RKO (cell line): Measurements from ENCODE around the gene GCNT2.
"Not testable (repeated sequence)": the region's sequence is repeated elsewhere in the genome, so short reads cannot be mapped to it uniquely, and the experiment has no call there.

ENCODE experiments used
- DNase-seq: peaks from one replicate; pipeline ENCODE4 v3.0.0-alpha.2; 2016; ENCODE audit warnings: low spot score

Gene GCNT2

DNA sequence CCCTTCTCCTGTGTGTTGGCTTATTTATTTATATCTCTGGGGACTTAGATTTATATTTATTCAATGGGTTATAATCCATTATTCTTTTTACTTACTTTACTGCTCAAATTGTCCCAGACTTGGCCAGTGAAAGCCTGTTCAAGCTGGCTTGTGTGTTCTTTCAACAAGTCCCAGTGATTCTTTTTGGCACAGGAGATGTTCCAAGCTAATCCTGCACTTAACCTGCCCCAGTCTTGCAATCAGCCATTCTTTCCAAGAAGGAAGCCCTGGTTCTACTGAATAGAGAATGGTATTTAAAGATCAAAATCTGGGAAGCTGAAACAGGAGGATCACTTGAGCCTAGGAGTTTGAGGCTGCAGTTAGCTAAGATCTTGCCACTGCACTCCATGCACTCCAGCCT is 26.7 kb downstream of the GCNT2 start:
- no peak for DNase-seq

DNA sequence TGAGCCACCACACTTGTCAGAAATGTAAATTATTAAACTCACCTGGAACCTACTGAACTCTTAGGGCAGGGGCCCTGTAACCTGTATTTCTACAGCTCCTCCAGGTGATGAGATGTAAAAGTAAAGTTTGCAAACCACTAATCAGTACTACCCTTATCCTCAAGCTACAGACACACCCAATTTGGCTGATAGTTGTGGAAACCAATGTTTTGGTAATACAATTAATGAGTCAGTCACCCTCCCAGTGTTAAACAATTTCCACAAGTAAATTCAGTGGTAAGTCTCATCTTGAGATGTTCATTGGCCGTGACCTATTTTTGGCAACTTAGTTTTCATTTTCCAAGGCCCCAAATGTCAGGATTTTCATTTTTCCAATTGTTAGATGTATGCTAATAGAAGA is 29.6 kb downstream of the GCNT2 start:
- no peak for DNase-seq

DNA sequence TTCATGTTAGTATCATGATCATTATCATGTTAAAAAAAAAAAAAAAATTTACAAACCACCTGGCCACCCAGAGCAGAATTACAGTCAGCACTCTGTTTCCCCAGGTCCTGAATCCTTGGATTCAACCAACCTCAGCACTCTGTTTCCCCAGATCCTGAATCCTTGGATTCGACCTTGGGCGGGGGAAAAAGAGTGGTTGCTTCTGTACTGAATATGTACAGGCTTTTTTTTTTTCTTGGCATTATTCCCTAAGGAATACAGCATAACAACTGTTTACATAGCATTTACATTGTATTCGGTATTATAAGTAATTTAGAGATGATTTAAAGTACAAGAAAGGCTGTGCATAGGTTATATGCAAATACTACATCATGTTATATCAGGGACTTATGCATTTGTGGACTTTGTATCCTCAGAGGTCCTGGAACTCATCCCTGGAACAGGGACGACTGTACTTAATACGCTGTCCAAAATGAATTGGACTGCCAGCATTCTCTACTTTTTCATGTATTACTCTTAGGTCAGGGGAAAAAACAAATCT is 31.2 kb downstream of the GCNT2 start:
- no peak for DNase-seq

DNA sequence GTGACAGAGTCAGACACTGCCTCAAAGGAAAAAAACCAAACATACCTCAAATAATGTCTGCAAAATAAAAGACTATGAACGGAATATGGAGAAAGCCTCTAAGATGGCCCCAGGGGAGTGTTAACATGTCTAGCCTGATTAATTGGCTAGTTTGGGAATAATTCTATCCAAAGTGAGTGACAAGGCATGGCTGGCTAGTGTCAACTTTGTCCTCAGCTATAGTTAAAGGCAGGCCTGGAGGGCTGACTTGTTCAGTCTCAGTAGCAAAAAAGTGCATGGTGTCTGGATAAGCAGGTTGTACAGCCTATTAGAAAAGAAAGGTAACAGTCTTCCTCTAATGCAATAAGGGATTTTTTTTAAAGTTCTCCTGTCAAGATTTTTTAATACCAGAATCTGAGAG is 32.7 kb downstream of the GCNT2 start:
- no peak for DNase-seq

DNA sequence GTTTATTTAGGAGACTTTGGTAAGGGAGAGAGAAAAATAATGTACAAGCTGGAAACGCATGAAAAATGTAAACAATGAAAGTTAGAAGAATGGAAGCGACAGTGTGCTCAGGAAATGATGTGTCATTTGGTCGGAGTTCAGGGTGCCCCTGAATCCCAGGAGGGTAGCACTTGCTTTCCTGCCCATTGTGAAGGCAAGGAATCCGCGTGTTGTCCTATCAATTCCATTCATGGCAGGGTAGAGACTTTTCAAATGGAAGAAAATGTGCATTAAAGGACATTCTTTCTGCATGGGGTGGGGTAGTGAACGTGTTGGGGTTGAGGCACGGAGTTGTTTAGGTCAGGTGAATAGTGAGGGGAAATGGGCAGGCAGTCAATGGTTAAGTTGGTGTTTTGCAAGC is 33.7 kb downstream of the GCNT2 start:
- DNase-seq: no peak

DNA sequence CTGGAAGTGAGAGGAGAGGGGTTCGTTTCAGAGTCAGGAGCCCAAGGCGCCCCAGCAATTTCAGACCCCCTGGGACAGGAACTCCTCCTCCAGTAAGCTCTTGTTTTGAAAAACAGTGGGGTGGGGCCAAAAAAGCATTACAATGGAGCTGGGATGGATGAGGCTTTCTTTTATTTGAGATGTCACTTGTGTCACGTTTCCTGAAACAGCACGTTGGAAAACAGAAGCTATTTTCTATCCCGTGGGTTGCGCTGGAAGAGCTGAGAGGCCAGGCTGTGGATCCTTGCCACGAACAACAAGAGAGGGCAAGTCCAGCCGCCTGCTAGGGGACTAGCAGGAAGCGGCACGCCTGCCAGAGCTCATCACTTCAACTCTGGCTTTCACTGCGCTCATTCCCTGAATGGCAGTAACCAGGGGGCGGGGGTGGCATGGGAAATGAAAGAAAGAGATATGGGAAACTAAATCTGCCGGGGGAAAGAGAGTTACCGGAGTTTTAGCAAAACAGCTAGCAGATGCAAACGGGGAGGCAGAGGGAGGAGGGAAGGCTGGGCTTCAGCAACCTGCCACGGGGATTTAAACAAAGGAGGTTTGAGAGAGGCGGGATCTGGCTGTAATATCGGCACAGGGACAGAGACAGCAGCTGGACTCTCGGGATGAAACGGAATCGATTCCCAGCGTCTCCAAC is 34.6 kb downstream of the GCNT2 start:
- no peak for DNase-seq

DNA sequence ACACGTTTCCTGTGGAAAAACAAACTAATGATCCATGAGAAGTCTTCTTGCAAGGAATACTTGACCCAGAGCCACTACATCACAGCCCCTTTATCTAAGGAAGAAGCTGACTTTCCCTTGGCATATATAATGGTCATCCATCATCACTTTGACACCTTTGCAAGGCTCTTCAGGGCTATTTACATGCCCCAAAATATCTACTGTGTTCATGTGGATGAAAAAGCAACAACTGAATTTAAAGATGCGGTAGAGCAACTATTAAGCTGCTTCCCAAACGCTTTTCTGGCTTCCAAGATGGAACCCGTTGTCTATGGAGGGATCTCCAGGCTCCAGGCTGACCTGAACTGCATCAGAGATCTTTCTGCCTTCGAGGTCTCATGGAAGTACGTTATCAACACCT is 35.4 kb downstream of the GCNT2 start:
- no peak for DNase-seq

DNA sequence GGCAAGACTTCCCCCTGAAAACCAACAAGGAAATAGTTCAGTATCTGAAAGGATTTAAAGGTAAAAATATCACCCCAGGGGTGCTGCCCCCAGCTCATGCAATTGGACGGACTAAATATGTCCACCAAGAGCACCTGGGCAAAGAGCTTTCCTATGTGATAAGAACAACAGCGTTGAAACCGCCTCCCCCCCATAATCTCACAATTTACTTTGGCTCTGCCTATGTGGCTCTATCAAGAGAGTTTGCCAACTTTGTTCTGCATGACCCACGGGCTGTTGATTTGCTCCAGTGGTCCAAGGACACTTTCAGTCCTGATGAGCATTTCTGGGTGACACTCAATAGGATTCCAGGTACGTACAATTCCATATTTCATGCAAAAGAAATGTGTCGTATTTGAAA is 35.8 kb downstream of the GCNT2 start:
- DNase-seq: no peak

DNA sequence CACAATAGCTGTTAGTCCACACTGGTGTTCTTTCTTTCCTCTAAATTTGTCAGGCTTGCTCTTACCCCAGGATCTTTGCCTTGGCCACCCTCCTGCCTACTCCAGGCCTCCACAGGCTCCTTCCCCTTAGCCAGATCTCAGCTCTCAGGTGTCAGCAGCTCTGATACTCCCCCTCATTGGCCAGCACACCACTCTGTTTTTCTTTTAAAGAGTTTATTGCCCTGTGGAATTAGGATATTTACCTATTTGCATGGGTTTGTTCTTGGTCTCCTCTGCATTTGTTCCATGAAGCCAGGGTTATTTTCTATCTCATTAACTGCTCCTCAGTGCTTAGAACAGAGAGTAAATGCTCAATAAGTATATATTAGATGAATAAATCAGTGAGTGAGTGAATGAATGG is 36.8 kb downstream of the GCNT2 start:
- no peak for DNase-seq

DNA sequence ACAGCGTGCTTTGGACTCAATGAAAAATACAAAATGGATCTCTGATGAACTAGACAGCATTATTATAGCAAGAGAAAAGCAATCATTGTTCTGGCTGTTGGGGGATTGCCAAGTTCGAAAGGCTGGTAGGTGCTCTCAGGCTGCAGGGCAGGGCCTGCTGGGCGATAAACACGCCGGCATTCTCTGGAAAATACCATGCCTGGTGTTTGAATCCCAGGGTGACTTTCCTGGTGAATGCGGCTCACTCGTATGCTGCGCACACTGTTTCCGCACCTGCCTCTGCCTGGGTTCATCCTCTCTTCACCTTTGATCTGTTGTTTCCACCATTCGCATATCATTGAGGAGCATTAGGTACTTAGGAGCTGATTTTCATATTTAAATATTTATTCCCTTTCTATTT is 37.4 kb downstream of the GCNT2 start:
- DNase-seq: no peak

DNA sequence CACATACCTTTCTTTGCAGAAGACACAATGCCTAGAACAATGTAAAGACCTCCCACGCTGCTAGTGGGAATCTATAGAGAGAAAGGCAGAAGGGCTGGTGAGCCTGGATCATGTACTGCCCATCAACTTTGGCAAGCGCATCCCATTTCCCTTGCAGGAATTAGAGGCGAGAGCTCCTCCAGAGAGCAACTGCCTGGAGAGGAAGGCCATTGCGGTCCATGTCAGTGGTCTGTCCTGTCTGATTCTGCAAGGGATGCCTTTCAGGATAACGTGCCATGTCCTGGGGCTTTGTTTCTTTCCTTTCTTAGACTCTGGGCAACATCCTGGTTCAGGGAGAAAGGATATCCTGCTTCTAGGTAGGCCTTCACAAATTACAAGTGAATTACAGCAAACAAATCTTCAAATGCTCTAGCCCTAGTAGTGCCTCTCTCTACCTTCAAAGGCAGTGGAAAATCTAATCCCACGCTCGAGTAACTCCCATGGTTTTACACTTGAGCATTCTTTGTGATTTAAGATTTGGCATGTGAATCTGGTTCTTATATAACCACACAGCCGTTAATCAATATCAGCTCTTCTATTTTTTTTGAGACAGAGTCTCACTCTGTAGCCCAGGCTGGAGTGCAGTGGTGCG is 38.5 kb downstream of the GCNT2 start:
- no peak for DNase-seq

DNA sequence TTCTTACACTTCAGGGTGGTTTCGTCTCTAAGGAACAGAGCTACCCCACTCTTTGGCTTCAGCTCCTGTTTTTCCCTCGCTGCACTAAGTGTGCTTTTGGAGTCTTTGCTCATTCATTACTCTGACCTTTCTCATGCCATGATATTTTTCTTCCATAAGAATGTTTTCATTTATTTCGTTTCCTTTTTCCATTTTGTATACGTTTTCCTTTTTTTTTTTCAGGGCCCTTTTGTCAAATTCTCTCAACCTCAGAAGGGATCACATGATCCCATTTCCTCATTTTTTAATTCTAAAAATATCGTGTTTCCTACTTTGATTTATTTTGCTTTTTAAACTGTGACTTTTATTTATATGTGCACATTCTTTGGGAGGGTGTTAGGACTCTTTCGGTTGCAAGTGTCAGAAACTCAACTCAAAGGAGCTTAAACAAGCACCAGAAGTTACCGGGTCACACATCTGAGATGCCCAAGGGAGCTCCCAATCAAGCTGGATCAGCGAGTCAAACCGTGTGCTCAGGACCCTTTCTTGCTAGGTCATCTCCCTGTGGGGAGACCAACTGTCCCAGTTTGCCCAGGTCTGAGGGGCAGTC is 40.6 kb downstream of the GCNT2 start:
- DNase-seq: no peak

DNA sequence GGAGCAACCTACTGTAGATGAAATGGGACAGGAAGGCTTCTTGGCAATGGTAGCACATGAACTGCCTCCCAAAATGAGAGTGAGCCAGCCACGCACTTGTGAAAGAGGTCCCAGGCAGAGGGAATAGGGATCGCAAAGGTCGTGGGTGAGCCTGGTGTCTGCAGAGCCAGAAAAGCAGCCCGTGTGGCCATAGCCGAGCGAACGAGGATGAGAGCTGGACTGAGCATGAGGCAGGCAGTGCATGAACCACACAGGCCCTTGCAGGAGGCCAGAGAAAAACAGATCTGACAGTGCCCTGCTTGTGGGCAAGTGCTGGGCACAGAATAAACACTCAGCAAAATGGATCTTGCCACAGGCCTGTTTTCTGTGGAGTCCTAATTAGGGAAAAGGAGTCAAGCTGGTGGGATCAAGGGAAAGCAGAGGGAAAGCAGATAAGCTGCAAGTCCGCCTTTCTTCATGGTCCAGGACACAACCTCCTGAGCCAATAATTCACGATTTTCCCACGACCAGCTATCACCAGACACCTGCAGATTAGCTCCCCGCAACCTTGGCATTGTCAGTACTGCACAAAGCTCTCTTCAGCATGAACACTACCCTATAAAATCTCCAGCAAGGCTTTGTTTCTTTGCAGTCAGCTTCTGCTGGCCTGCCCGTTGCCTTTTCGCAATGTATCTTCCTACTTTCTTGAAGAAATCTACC is 44.0 kb downstream of the GCNT2 start:
- DNase-seq: no peak

DNA sequence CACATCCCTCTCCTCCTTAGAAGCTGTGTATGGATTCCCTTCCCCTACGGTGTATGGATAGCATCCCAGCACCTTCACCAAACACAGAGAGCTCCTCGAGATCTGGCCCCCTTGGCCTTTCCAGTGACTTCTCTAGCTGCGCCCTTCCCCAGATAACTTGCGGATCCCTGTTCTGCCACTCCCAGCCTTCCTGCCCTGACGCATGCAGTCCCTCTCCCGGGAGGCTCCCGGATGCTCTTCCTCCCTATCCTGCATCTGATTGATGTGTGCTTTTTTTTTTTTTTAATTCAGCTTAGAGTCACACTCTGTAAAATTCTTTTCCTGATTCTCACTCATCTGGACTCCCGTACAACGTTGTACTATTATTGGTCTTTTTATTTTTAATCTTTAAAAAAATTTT is 44.8 kb downstream of the GCNT2 start:
- DNase-seq: no peak

DNA sequence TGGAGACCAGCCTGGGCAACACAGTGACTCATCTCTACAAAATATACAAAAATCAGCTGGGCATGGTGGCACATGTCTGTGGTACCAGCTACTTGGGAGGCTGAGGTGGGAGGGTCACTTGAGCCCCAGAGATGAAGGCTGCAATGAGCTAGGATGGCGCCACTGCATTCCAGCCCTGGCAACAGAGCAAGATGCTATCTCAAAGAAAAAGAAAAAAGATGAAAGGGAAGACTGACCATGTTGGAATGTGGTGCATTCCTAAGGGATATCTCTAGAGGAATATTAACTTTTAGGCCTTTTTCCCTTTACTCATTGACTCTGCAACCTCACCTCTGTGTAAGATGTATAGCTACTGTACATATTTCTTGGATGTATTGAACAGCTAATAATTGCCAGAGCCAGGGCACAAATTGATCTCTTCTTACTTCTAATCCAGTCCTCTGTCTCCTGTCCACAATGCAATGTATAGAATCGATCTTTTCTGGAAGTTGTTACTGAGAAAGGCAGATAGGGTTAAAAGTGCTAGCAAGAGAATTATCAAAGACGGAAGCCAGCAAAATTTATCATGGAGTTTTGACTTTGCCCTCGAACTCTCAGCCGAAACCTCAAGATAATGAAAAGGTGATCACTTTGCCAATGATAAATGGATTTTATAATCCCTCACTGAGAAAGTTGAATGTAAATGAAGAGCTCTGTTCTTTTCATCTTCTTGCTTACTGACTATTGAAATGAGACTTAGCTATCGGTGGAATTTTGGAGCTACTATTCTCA is 46.3 kb downstream of the GCNT2 start:
- DNase-seq: no peak

DNA sequence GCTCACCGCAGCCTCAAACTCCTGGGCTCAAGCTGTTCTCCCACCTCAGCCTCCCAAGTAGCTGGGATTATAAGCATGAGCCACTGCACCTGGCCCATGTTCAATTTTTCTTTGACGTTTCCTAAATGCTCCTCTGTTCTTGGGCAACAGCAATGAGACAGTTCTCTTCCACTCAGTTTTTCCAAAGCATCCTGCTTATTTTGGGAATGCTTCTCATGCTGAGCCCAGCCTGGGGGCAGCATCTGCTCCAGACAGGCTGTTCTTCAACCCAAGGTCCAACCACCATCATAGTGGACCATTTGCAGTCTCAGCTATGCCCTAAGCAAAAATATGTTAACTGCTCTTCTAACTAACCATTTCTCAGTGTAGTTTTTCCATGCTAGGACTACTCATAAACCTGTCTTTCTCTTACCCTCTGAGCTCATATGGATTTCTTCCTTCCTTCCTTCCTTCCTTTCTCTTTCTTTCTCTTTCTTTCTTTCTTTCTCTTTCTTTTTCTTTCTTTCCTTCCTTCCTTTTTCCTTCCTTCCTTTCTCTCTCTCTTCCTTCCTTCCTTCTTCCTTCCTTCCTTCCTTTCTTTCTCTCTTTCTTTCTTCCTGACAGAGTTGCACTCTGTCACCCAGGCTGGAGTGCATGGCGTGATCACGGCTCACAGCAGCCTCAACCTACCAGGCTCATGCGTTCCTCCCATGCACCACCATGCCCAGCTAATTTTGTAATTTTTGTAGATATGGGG is 48.4 kb downstream of the GCNT2 start:
- no peak for DNase-seq

DNA sequence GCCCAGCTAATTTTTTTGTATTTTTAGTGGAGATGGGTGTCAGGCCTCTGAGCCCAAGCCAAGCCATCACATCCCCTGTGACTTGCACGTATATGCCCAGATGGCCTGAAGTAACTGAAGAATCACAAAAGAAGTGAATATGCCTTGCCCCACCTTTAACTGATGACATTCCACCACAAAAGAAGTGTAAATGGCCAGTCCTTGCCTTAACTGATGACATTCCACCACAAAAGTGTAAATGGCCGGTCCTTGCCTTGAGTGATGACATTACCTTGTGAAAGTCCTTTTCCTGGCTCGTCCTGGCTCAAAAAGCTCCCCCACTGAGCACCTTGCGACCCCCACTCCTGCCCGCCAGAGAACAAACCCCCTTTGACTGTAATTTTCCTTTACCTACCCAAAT is 54.4 kb downstream of the GCNT2 start:
- not testable (repeated sequence) for DNase-seq

DNA sequence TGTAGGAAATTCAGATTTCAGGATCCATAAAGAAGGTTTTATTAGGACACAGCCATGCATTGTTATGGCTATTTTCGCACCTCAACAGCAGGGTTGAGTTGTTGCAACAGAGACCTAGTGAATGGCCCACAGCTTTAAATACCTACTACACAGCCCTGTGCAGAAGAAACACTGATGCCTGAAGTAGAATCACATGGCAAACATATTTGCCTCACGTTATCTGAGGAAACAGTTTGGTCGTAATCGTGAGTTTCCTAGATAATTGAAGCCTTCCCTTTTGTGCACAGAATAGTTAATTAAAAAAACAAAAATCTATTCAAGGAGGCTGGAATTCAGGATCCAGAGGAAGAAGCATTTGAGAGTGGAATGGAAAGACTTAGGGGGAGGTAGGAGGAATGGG is 55.1 kb downstream of the GCNT2 start:
- DNase-seq: no peak

DNA sequence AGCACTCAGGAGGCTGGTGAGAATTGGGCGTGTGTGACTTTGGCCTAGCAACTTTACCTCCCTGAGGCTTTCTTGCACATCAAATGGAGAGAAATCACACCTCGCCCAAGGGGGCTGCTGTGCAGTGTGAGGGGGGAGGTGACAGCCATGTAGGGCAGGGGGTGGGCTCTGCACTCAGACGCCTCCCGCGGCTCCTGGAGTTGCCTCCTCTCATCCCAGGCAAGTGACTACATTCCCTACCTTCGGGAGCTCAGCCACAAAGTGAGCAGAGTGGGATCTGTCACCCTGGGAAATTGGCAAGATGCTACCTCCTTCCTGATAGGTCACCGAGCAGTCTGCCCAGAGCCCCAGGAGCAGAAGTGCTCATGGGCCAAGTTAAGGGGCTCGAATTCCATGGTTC is 56.0 kb downstream of the GCNT2 start:
- no peak for DNase-seq

DNA sequence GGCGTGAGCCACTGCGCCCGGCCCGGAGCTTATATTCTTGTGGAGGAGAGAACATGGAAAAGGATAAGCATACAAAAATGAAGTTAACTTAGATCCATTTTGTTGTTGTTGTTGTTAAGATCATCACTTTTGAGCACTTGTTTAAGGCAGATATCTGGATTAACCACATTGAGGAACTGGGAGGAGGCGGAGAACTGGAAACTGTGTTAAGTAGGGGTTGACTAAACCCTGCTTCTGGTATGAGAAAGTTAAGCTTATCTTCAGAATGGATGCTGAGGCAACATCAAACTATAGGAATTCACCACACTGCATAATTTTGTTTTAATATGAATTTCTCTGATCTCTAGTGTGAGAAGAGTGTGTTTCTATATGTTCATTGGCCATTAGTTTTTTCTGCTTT is 57.6 kb downstream of the GCNT2 start:
- DNase-seq: no peak

DNA sequence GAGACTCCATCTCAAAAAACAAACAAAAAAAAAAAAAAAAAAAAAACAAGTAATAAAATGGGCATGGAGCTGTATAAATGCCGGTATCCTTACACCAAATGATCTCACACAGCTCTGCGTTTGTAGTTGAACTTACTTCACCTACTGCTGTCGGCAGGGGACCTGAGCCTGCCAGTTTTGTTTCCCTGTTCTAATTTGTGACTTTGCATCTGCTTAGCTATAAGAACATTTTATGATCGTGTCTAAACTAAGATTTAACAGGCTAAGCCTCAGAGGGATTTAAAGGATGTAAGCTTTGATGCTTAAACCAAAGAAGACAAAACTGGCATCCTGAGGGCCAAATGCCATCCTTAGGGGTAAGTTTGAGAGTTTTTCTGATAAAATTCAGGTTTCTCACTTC is 58.7 kb downstream of the GCNT2 start:
- DNase-seq: no peak

DNA sequence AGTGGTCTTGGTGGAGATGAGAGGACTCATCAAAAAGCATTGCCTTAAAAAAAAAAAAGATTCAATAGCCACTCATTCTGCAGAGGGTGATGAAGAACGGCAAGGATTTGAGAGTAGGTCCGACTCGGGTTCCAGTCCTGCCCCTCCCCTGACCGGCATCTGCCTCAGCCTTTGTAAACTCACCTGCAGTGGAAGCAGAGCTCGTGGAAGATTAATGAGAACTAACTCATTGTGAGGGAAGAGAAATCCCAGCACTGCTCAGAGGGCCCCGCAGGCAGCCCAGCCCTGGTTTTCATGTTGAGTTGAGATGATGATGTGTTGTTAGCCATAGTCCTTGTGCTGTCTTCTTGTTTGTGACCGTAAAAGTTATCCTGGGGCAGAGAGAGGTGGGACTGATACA is 59.4 kb downstream of the GCNT2 start:
- DNase-seq: no peak
